ENCODE results near the gene KAT7.

DNA sequence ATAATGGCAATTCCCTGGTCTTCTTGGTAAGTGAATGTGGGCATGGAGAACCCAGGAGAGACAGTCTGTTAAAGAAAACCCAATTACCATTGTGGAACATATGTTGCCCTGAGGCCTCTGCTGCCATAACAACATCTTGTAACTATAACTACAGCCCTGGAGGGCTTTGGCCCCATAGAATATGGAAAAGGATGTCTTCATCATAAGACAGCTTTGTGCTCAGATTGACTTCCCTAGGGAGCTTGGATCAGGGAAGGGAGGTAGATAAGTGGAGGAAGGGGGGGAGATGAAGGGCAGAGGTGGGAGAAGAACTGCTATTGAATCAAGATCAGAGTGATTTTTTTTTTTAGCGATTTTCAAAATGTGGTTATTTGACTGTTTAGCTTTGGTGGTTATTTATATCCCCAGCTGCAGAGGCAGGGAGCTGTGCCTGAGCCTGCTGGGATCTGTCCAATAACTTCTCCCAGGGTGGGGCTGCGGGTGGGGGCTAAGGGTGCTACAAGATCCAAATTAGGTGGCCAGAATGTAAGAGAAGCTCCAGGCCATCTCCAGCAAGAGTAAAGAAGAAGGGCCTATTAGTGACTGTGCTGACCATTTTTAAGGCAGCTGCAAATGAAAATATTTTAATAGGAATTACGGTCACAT lies 5.3 kb upstream of the KAT7 start:
- TF ChIP-seq EZH2 (IDR thresholded peaks at IDR 0.05; ENCODE audit: insufficient read depth, poor library complexity, severe bottlenecking) (no peak), EZH2phosphoT487 (IDR thresholded peaks at IDR 0.05; ENCODE audit: insufficient read depth, low read depth) (no peak)
